Adrenal gland (tissue), 5 donors: ENCODE measurements around the gene ATXN7L1.

Source experiments
- POLR2A ChIP-seq, 2 donors: fragments of 450-650 bp; IDR thresholded peaks; one replicate each; pipeline ENCODE4 v1.6.1; 2017; ENCODE audit warnings: antibody characterized with exemption in 2 of 2, mild to moderate bottlenecking in 2 of 2, moderate library complexity in 1 of 2
- TF ChIP-seq, protein P1 (sequence below), 6 experiments: fragments of 450-650 bp in 4 of 6; fragments of 200-600 bp in 2 of 6; sonication (generic) in 1 of 6; IDR thresholded peaks; 1 replicate in 5 of 6; 2 replicates in 1 of 6; pipeline versions ENCODE4 v1.5.1 to v1.8.0; 2016 to 2021; ENCODE audit warnings: antibody characterized with exemption in 6 of 6, mild to moderate bottlenecking in 2 of 6, moderate library complexity in 1 of 6
- donor health status: DM: no; HTN: no; CAD: no.

DNA sequence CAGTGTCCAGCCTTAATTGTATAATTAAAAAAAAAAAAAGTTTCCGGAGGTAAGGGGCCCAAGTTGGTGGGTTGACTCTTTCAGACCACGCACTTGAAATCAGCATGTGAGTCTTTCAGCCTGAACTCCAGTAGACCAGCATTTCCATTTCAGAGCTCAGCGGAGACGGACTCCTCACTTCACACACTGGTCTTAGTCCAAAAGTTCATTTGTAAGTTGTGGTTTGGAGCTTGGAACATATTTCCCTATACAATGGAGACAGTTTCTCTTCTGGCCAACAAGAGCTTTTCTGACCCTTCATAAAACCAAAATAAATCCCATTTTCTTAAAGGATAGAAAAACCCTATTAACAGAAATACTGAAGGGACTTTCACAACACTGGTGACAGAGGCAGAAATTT is 41.0 kb downstream of the ATXN7L1 start:
- TF ChIP-seq, protein P1, sequence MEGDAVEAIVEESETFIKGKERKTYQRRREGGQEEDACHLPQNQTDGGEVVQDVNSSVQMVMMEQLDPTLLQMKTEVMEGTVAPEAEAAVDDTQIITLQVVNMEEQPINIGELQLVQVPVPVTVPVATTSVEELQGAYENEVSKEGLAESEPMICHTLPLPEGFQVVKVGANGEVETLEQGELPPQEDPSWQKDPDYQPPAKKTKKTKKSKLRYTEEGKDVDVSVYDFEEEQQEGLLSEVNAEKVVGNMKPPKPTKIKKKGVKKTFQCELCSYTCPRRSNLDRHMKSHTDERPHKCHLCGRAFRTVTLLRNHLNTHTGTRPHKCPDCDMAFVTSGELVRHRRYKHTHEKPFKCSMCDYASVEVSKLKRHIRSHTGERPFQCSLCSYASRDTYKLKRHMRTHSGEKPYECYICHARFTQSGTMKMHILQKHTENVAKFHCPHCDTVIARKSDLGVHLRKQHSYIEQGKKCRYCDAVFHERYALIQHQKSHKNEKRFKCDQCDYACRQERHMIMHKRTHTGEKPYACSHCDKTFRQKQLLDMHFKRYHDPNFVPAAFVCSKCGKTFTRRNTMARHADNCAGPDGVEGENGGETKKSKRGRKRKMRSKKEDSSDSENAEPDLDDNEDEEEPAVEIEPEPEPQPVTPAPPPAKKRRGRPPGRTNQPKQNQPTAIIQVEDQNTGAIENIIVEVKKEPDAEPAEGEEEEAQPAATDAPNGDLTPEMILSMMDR (IDR thresholded peaks at IDR 0.05) = no peak
- no peak for TF ChIP-seq POLR2A (IDR thresholded peaks at IDR 0.05)
